Measurements from ENCODE around the gene CFAP210. TPM values are rescaled to one million over a fixed set of nuclear protein-coding genes. Genes with fewer than 3 reads are reported as not detected.

The CFAP210 gene
- total RNA-seq, 1 experiment from 2014 or later: not detected

- Histone ChIP-seq H2AFZ (ENCODE audit: low read depth, low read length, poor library complexity, severe bottlenecking) (no peak overlapping the region), H3K4me2 (ENCODE audit: low read length) (no peak overlapping the region), H3K27me3 (ENCODE audit: insufficient read depth, low read length) (no peaks in the 10 kb centered on the region), H3K27ac (ENCODE audit: low read depth, low read length) (no peak overlapping the region), H3K79me2 (ENCODE audit: insufficient read depth, low read length) (no peaks in the 10 kb centered on the region), H3K4me1 (ENCODE audit: control insufficient read depth in 1 of 2, insufficient read depth in 2 of 2, low read length in 2 of 2) (no peaks in the 10 kb centered on the region), H4K20me1 (ENCODE audit: insufficient read depth) (no peaks in the 10 kb centered on the region), H3K4me3 (replicated peaks in 1 of 2; ENCODE audit: low read depth in 1 of 2, low read length in 2 of 2) (no peak overlapping the region), H3K9me2 (ENCODE audit: insufficient read depth) (no peaks in the 10 kb centered on the region), H3K9ac (ENCODE audit: low read length) (no peak overlapping the region), H3K36me3 (ENCODE audit: control insufficient read depth in 1 of 2, insufficient read depth in 2 of 2, low read length in 2 of 2) (no peaks in the 10 kb centered on the region), H3K9me3 (ENCODE audit: control insufficient read depth in 1 of 2, insufficient read depth in 1 of 2, low read depth in 1 of 2, low read length in 2 of 2) (no peaks in the 10 kb centered on the region)
- ChIA-PET POLR2A (interaction anchor here (0.5 kb wide), 1 partner anchor 87 kb away, joined by 5 read pairs; the partner anchor contains the start of gene SSB), RAD21 (ENCODE audit: low non-redundant PET in 1 of 2, low total read pairs in 2 of 2, uncharacterized antibody in 2 of 2, unreplicated experiment in 2 of 2) (no interaction called here), CTCF (no interaction called here)
- DNase-seq (ENCODE audit: low read depth, low spot score) (no peak), ATAC-seq (no peak)
- TF ChIP-seq REST (IDR thresholded peaks at IDR 0.05; ENCODE audit: low read depth) (no peak), EZH2 (IDR thresholded peaks at IDR 0.05) (no peak), ELF1 (IDR thresholded peaks at IDR 0.05; ENCODE audit: borderline replicate concordance, low read depth) (no peak), POLR2A (IDR thresholded peaks at IDR 0.05; ENCODE audit: borderline replicate concordance, extremely low read depth, insufficient read depth, insufficient read length) (no peak)
- no TSS peak for BruUV-seq (replicated peaks)
- intact Hi-C loops (cut with micrococcal nuclease): no loop called here
Observed at GRCh38 chr2:169711751-169712509, 17.7 kb upstream of the CFAP210 start.

GRCh38 chr2:169709981-169710380 is 15.8 kb upstream of the CFAP210 start:
- Histone ChIP-seq H3K4me1 (ENCODE audit: control insufficient read depth in 1 of 2, insufficient read depth in 2 of 2, low read length in 2 of 2) (no peaks in the 10 kb centered on the region), H3K27me3 (ENCODE audit: insufficient read depth, low read length) (no peaks in the 10 kb centered on the region), H3K79me2 (ENCODE audit: insufficient read depth, low read length) (no peaks in the 10 kb centered on the region), H3K36me3 (ENCODE audit: control insufficient read depth in 1 of 2, insufficient read depth in 2 of 2, low read length in 2 of 2) (no peaks in the 10 kb centered on the region), H4K20me1 (ENCODE audit: insufficient read depth) (no peaks in the 10 kb centered on the region), H2AFZ (ENCODE audit: low read depth, low read length, poor library complexity, severe bottlenecking) (no peak overlapping the region), H3K9me2 (ENCODE audit: insufficient read depth) (no peaks in the 10 kb centered on the region), H3K4me3 (replicated peaks in 1 of 2; ENCODE audit: low read depth in 1 of 2, low read length in 2 of 2) (no peak overlapping the region), H3K27ac (ENCODE audit: low read depth, low read length) (no peak overlapping the region), H3K4me2 (ENCODE audit: low read length) (no peak overlapping the region), H3K9me3 (ENCODE audit: control insufficient read depth in 1 of 2, insufficient read depth in 1 of 2, low read depth in 1 of 2, low read length in 2 of 2) (no peaks in the 10 kb centered on the region), H3K9ac (ENCODE audit: low read length) (no peak overlapping the region)
- ChIA-PET CTCF (no interaction called here), RAD21 (ENCODE audit: low non-redundant PET in 1 of 2, low total read pairs in 2 of 2, uncharacterized antibody in 2 of 2, unreplicated experiment in 2 of 2) (no interaction called here), POLR2A (no interaction called here)
- DNase-seq (ENCODE audit: low read depth, low spot score) (no peak), ATAC-seq (no peak)
- intact Hi-C loops (cut with micrococcal nuclease): no loop called here
- BruUV-seq (replicated peaks): no TSS peak
- no peak for TF ChIP-seq MAX (IDR thresholded peaks at IDR 0.05)
- no peak for TF ChIP-seq SIN3A (IDR thresholded peaks at IDR 0.05; ENCODE audit: low read depth)
- TF ChIP-seq ATF3 (IDR thresholded peaks at IDR 0.05): no peak
- no peak for TF ChIP-seq REST (IDR thresholded peaks at IDR 0.05; ENCODE audit: low read depth)
- no peak for TF ChIP-seq EGR1 (IDR thresholded peaks at IDR 0.05; ENCODE audit: low read depth)
- TF ChIP-seq JUND (IDR thresholded peaks at IDR 0.05): no peak

All from HCT116 (cell line).